HG03139 (cell line): Measurements from ENCODE around the gene COX7A2L.

ENCODE experiments used
- ATAC-seq: cut with Tn5 transposase; IDR thresholded peaks from one replicate; pipeline ENCODE4 v1.9.1; 2021; ENCODE audit not compliant: unreplicated experiment

Gene COX7A2L

DNA sequence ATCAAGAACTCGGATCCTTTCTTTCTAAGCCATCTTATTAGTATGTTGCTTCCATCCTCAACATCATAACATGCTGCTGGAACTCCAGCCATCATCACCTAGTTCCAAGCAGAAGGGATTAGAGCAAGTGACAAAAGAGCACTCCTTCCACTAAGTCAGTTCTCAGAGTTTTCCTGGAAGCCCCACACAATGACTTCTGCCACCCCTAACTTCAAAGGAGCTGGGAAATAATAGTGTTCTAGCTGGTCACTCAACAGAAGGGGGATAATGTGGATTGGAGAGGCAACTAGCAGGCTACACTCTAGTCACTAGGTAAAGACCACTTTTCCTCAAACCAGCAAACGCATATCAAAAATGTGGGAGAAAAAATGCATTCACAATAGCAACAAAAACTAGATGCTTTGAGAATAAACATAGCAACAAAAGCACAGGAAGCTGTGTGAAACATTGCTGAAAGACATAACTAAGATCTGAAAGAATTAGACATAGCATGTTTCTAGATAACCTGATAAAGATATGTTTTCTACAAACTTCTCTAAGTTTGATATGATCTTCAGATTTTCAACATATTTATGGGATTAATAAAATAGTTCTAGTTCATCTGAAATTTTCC, 39.5 kb downstream of the COX7A2L start:
- ATAC-seq: no peak

DNA sequence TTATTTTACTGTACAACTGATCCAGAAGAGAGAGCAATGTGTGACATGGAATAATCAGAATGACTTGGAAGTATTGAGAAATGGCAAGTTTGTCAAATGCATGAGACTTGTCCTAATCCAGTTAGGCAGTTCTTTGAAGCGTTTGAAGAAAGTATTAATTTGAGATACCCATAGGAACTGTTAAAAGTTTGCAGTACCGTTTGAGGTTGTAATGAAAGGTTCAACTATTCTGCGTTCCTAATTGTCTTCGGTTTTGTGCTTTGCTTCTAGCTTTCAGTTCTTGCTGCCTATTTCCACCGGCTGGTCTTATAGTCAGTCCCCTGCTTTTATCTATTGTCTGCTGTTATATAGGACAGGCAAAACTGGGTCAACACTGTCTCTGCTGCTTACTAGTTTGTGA, 41.8 kb downstream of the COX7A2L start:
- ATAC-seq: no peak

DNA sequence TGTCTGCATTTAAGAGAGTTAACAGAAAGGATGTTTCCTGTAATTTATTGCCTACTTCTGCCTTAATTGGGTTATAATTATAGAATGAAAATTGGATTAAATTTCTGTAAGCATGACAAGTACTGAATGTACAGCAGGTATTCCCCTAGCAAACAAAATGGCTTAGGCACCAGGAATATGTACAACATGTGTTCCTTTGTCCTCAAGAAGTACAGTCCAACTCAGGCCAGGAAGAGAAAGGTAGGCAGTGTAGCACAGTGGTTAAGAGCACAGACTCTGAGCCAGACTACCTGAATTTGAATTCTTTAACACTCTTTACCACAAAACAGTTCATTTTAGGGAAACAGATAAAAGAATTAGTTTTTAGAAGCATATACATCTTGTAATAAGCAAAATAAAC, 43.1 kb downstream of the COX7A2L start:
- no peak for ATAC-seq

DNA sequence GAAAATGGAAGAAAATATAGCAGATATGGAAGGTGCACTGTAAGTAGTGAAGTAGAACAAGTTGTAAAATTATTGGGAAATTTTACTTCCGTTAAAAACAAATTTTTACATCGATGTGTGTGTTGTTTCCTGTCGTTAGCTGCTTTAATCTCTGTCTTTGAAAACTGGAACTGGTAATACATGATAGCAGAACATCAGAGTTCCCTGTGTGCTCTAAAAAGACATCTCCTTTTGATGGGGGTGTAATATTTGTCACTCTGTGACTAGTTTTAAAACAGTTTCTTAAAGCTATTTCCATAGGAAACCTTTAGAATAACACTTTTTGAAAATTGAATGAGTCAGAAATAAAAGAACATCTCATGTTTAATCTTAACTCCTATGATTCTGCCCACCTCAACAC, 43.5 kb downstream of the COX7A2L start:
- no peak for ATAC-seq

DNA sequence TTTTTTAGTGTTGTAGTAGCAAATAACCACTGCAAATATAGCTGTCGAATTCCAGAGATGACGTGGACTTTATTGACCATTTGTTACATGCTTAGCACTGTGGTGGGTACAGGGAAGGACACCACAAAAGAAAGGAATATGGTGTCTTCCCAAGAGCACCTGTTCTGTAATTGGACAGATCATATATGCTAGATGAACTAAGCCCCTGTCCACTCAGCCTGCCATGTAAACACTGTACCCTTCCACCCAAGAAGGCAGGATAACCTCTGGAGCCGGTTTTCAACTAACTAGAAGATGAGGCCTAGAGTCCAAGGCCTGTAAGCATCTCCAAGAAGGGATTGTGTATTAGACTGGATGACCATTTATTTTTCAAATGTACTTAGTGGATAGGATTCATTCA, 44.1 kb downstream of the COX7A2L start:
- ATAC-seq: no peak

DNA sequence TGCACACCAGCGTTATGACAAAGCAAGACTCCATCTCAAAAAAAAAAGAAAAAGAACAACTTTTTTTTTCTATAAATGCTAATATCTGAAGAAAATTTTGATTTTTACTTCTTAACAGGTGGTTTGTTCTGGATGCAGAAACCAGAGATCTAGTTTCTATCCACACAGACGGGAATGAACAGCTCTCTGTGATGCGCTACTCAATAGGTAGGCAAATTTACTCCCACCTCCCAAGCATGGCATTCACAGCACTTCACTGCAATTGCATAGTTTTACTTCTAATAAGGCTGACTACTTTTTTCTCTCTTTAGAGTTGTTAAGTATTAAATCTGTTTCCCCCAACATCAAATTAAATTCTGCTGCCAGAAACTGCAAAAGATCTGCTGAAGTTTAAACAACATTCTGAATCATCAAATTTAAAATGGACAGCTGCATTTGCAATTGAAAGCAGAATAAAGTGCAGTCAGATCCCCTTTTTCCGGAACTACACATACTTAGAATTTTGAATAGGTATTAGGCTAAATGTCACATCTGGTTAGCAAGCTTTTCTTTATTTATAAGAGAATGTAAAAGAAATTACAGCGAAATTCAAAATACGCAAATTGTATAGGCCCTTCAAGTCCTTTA, 45.1 kb downstream of the COX7A2L start:
- no peak for ATAC-seq

DNA sequence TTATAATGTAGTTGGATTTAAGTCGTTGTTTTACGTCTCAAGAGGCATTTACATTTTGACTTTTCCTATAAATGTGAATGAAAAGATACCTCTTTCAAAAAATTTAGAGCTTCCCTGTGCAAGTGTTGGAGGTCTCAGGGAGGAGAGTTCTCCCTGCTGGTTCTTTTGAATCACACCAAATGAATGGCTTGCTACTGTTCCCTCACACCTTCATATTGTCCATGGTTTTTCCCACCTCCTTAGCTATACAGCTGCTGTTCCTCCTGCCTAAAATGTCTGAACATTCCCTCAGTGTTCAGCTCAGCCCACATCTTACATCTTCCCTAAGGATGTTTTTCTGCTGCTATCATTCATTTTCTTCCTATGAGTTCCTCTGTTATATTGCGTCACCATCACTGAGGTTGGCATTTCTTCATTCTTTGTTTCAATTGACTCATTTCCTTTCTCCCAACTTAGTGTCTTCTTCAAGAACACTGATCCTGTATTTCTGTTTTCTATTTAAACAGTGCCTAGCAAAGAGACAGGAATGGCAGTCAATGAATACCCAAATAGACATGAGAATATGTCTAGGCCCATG, 46.0 kb downstream of the COX7A2L start:
- no peak for ATAC-seq

DNA sequence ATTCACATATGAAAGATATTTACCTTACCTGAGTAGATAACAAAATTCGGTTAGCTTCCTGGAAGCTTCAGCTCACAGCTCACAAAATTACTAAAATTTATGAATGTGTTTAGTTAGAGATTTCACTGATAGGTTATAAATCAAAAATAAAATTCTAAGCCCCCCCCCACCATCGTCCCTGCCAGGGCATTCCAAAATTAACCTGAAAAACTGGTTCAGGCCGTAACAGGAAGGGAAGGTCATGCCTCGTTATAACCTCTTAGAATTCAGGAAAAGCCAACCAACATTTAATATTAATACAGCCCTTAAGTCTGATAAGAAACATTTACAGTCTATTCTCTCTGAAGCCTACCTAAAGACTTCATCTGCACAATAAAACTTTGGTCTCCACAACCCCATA, 48.9 kb downstream of the COX7A2L start:
- no peak for ATAC-seq

DNA sequence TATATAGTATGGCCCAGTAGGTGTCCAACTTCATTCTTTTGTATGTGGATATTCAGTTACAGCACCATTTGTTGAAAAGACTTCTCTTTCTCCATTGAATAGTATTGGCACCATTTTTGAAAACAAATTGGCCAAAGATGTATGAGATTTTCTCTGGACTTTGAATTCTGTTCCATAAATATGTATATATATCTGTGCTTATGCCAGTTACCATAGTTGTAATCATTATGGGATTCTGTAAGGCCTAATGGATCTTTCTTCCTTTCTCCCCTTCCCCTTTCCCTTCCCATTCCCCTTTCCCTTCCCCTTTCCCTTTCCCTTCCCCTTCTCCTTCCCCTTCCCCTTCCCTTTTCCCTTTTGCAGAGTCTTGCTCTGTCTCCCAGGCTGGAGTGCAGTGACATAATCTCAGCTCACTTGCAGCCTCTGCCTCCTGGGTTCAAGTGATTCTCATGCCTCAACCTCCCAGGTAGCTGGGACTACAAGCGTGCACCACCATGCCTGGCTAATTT, 51.0 kb downstream of the COX7A2L start:
- ATAC-seq: no peak

DNA sequence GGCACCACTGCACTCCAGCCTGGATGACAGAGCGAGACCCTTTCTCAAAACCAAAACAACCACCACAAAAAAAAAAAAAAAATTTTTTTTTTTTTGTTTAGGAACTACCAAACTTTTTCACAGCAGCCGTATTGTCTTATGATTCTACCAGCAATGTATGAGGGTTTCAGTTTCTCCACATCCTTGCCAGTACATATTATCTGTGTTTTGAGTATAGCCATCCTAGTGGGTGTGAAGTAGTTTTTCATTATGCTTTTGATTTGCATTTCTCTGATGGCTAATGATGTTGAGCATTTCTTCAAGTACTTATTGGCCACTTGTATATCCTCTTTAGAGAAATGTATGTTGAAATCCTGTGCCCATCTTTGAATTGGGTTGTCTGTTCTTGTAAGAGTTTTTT, 51.7 kb downstream of the COX7A2L start:
- no peak for ATAC-seq

DNA sequence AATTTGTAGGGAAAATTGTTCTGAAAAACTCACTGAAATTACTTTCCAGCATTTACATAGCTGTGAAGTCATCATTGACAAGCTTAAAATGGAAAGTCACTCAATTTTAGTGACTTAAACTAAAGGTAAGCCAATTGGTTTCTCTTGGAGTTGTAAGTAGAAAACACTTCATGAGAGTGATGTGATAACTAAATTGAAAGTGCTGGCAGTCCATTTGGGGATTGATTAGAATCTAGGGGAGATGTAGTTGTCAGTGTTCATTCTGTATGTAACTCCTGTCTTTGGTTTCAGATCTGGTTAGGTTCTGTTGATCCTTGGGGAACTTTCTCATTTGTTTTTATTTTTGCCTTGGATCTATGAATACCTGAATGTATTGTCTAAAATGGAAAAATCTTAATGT, 53.8 kb downstream of the COX7A2L start:
- no peak for ATAC-seq

DNA sequence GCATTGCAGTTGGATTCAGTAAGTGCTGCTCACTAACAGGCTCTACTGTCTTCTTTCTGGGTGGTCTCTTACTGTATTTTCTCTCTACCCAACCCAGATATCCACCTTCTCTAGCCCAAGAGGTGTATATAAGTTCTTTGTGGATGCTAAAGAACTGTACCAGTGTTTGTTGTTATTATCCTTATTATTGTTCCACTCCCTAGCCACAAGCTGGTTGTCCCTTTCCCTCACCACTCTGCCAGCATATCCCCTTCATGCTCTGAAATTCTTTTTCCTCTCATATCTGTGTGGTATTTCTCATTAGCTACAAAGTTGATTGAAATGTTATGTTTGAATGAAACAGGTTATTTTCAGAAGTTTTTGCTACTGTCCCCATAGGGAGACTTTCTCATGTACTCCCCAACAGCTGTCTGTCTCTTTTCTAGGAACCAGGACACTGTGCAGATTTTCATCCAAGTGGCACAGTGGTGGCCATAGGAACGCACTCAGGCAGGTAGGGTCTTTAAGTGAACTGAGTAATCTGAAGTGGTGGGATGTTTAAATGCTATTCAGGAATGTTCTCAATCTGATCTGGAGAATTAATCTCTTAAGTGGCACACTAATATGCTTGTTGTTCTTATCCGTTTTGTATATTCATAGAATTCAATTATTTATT, 56.8 kb downstream of the COX7A2L start:
- ATAC-seq: no peak

DNA sequence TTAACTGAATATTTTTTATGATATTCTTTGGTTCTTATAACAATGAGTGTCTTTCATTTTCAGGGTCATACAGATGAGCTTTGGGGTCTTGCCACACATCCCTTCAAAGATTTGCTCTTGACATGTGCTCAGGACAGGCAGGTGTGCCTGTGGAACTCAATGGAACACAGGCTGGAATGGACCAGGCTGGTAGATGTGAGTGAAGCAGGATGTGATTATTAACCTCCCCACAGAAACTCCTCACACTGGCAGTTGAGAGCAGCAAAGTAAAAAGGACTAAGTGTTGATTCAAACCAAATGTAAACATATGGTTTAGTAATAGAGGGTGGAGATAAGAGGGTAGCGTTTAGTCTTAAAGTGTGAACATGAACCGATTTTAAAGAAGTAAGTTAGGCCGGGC, 57.8 kb downstream of the COX7A2L start:
- no peak for ATAC-seq

DNA sequence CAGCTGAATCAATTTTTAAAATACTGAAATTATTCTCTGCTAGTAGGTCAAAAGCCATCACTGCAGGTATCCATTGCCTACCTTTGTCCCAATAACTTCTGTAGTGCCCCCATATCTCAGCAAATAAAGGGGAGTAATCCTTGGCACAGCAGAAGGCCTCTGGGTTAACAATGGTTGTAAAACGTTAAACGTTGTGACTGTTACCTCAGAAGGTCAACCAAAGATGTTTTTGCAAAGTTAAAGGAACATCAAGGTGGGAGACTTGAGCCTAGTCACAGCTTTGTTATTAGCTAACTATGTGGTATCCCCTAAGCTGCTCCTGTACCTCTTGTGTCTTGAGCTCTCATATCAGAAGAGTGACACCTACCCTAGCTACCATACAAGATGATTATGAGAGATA, 60.5 kb downstream of the COX7A2L start:
- ATAC-seq: no peak
